GM12878 (cell line): ENCODE results near the gene SEPHS2. TPM values are rescaled to one million over a fixed set of nuclear protein-coding genes. Genes with fewer than 3 reads are reported as not detected.

ENCODE experiments used
- BRCA1 ChIP-seq: IDR thresholded peaks from 2 replicates; pipeline ENCODE4 v1.6.1; 2011; ENCODE audit warnings: low read depth, low read length, improper control_type of control experiment
- EED ChIP-seq: sonication (generic); IDR thresholded peaks from 2 replicates; pipeline ENCODE4 v1.6.1; 2016; ENCODE audit warnings: antibody characterized with exemption, low read depth
- FOXK2 ChIP-seq: fragments of 450-650 bp; IDR thresholded peaks from 2 replicates; pipeline ENCODE4 v1.6.1; 2017; ENCODE audit warnings: mild to moderate bottlenecking, moderate library complexity
- KAT2A ChIP-seq: conservative IDR thresholded peaks from 2 replicates; pipeline ENCODE4 v1.6.1; 2011; ENCODE audit warnings: low read depth, low read length; ENCODE audit not compliant: control insufficient read depth
- KDM1A ChIP-seq: fragments of 200-600 bp; sonication (generic); IDR thresholded peaks from 2 replicates; pipeline ENCODE4 v1.6.1; 2016; ENCODE audit warnings: borderline replicate concordance
- MTA2 ChIP-seq: fragments of 450-650 bp; IDR thresholded peaks from 2 replicates; pipeline ENCODE4 v1.6.1; 2016; ENCODE audit warnings: low read depth, mild to moderate bottlenecking, moderate library complexity
- SUZ12 ChIP-seq: fragments of 200-600 bp; sonication (generic); IDR thresholded peaks from one replicate; pipeline ENCODE4 v1.6.1; 2018; ENCODE audit warnings: antibody characterized with exemption, mild to moderate bottlenecking; ENCODE audit not compliant: unreplicated experiment
- ZNF207 ChIP-seq: fragments of 450-650 bp; IDR thresholded peaks from 2 replicates; pipeline ENCODE4 v1.6.1; 2014; ENCODE audit warnings: antibody characterized with exemption, mild to moderate bottlenecking, borderline replicate concordance
- polyA plus RNA-seq, 11 experiments: library from polyadenylated mRNA; depleted of rRNA in 4 of 11; unstranded in 6 of 11; stranded (reverse) in 5 of 11; fragments of >200 nt; fragmentation: Nextera tagmentation in 4 of 11; fragmentation: Illumina TruSeq in 1 of 11; extraction: Ambion mirVana in 4 of 11; extraction: Trizol in 1 of 11; gene quantifications; 1 replicate in 1 of 11; 2 replicates in 10 of 11; pipeline versions ENCODE4 v1.2.1 to v1.2.3, GENCODE V29; 2011 to 2016; ENCODE audit warnings: inconsistent platforms in 2 of 11, missing spikeins in 2 of 11, low read depth in 1 of 11
- total RNA-seq, 4 experiments: library from RNA; depleted of rRNA in 3 of 4; stranded (reverse); fragments of >200 nt in 3 of 4; fragmentation: Illumina TruSeq in 1 of 4; extraction: Trizol in 1 of 4; gene quantifications; 2 replicates each; pipeline versions ENCODE4 v1.2.1 to v1.2.3, GENCODE V29; 2013 to 2021
- TF ChIP-seq, protein P1 (sequence below): fragments of 450-650 bp; IDR thresholded peaks from 2 replicates; pipeline ENCODE4 v1.6.1; 2018; ENCODE audit warnings: mild to moderate bottlenecking, low read depth, moderate library complexity; ENCODE audit not compliant: partially characterized antibody
- TF ChIP-seq, protein P2 (sequence below): fragments of 450-650 bp; IDR thresholded peaks from 2 replicates; pipeline ENCODE4 v1.6.1; 2016; ENCODE audit warnings: mild to moderate bottlenecking, moderate library complexity, borderline replicate concordance
- TF ChIP-seq, protein P3 (sequence below): IDR thresholded peaks from 2 replicates; pipeline ENCODE4 v1.6.1; 2011; ENCODE audit warnings: borderline replicate concordance, low read depth, mild to moderate bottlenecking, moderate library complexity, low read length; ENCODE audit not compliant: insufficient read depth, poor library complexity, severe bottlenecking
- TF ChIP-seq, protein P4 (sequence below): fragments of 450-650 bp; formaldehyde crosslinking; IDR thresholded peaks from 2 replicates; pipeline ENCODE4 v1.5.0; 2022; ENCODE audit warnings: mild to moderate bottlenecking, missing genetic modification characterization
- TF ChIP-seq, protein P5 (sequence below): IDR thresholded peaks from 2 replicates; pipeline ENCODE4 v1.6.1; 2011; ENCODE audit warnings: mild to moderate bottlenecking, low read depth, low read length, moderate library complexity; ENCODE audit not compliant: insufficient replicate concordance

SEPHS2 gene
- total and polyA plus RNA-seq, 10 of the 15 experiments (the other 5 are each of a cell fraction or from before 2014, with no cell fraction given): 21.6 to 99.8 (median 72.9) TPM

DNA sequence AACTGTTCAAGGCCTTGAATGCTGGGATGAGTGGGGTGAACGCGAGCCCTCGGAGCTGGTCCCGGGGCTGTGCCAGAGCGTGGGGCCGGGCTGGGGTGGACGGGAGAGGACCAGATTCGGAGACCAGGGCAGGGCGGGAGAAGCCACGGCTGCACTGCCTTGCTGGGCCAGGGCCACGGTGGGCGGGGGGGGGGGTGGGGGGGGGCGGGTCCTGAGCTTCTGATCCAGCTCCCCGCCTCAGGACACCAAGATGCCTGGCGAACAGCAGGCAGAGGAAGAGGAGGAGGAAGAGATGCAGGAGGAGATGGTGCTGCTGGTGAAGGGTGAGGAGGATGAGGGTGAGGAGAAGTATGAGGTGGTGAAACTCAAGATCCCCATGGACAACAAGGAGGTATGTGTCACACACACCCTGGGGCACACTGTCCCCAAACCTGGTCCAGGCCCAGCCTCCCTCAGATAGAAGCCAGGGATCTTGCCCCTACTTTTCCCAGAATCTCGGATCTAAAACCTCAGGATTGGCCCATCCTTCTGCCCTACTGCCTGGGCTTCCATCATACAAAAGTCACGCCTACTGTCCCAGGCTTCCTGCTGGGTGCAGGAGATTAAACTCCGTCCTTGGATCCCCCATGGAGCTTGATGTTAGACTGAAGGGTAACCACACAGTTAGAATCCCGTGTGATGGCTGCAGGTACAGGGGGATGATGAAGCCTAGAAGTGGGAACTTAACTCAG lies 37.7 kb downstream of the SEPHS2 start (continued):
- TF ChIP-seq, protein P1, sequence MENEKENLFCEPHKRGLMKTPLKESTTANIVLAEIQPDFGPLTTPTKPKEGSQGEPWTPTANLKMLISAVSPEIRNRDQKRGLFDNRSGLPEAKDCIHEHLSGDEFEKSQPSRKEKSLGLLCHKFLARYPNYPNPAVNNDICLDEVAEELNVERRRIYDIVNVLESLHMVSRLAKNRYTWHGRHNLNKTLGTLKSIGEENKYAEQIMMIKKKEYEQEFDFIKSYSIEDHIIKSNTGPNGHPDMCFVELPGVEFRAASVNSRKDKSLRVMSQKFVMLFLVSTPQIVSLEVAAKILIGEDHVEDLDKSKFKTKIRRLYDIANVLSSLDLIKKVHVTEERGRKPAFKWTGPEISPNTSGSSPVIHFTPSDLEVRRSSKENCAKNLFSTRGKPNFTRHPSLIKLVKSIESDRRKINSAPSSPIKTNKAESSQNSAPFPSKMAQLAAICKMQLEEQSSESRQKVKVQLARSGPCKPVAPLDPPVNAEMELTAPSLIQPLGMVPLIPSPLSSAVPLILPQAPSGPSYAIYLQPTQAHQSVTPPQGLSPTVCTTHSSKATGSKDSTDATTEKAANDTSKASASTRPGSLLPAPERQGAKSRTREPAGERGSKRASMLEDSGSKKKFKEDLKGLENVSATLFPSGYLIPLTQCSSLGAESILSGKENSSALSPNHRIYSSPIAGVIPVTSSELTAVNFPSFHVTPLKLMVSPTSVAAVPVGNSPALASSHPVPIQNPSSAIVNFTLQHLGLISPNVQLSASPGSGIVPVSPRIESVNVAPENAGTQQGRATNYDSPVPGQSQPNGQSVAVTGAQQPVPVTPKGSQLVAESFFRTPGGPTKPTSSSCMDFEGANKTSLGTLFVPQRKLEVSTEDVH: no peak
- TF ChIP-seq MTA2: no peak
- TF ChIP-seq, protein P2, sequence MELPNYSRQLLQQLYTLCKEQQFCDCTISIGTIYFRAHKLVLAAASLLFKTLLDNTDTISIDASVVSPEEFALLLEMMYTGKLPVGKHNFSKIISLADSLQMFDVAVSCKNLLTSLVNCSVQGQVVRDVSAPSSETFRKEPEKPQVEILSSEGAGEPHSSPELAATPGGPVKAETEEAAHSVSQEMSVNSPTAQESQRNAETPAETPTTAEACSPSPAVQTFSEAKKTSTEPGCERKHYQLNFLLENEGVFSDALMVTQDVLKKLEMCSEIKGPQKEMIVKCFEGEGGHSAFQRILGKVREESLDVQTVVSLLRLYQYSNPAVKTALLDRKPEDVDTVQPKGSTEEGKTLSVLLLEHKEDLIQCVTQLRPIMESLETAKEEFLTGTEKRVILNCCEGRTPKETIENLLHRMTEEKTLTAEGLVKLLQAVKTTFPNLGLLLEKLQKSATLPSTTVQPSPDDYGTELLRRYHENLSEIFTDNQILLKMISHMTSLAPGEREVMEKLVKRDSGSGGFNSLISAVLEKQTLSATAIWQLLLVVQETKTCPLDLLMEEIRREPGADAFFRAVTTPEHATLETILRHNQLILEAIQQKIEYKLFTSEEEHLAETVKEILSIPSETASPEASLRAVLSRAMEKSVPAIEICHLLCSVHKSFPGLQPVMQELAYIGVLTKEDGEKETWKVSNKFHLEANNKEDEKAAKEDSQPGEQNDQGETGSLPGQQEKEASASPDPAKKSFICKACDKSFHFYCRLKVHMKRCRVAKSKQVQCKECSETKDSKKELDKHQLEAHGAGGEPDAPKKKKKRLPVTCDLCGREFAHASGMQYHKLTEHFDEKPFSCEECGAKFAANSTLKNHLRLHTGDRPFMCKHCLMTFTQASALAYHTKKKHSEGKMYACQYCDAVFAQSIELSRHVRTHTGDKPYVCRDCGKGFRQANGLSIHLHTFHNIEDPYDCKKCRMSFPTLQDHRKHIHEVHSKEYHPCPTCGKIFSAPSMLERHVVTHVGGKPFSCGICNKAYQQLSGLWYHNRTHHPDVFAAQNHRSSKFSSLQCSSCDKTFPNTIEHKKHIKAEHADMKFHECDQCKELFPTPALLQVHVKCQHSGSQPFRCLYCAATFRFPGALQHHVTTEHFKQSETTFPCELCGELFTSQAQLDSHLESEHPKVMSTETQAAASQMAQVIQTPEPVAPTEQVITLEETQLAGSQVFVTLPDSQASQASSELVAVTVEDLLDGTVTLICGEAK: no peak
- no peak for TF ChIP-seq ZNF207
- TF ChIP-seq, protein P3, sequence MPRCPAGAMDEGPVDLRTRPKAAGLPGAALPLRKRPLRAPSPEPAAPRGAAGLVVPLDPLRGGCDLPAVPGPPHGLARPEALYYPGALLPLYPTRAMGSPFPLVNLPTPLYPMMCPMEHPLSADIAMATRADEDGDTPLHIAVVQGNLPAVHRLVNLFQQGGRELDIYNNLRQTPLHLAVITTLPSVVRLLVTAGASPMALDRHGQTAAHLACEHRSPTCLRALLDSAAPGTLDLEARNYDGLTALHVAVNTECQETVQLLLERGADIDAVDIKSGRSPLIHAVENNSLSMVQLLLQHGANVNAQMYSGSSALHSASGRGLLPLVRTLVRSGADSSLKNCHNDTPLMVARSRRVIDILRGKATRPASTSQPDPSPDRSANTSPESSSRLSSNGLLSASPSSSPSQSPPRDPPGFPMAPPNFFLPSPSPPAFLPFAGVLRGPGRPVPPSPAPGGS: no peak
- no peak for TF ChIP-seq SUZ12
- TF ChIP-seq EED: no peak
- no peak for TF ChIP-seq KDM1A
- TF ChIP-seq FOXK2: no peak
- TF ChIP-seq BRCA1: no peak
- TF ChIP-seq, protein P4, sequence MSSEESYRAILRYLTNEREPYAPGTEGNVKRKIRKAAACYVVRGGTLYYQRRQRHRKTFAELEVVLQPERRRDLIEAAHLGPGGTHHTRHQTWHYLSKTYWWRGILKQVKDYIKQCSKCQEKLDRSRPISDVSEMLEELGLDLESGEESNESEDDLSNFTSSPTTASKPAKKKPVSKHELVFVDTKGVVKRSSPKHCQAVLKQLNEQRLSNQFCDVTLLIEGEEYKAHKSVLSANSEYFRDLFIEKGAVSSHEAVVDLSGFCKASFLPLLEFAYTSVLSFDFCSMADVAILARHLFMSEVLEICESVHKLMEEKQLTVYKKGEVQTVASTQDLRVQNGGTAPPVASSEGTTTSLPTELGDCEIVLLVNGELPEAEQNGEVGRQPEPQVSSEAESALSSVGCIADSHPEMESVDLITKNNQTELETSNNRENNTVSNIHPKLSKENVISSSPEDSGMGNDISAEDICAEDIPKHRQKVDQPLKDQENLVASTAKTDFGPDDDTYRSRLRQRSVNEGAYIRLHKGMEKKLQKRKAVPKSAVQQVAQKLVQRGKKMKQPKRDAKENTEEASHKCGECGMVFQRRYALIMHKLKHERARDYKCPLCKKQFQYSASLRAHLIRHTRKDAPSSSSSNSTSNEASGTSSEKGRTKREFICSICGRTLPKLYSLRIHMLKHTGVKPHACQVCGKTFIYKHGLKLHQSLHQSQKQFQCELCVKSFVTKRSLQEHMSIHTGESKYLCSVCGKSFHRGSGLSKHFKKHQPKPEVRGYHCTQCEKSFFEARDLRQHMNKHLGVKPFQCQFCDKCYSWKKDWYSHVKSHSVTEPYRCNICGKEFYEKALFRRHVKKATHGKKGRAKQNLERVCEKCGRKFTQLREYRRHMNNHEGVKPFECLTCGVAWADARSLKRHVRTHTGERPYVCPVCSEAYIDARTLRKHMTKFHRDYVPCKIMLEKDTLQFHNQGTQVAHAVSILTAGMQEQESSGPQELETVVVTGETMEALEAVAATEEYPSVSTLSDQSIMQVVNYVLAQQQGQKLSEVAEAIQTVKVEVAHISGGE (CRISPR knock-in tag): no peak
- TF ChIP-seq, protein P5, sequence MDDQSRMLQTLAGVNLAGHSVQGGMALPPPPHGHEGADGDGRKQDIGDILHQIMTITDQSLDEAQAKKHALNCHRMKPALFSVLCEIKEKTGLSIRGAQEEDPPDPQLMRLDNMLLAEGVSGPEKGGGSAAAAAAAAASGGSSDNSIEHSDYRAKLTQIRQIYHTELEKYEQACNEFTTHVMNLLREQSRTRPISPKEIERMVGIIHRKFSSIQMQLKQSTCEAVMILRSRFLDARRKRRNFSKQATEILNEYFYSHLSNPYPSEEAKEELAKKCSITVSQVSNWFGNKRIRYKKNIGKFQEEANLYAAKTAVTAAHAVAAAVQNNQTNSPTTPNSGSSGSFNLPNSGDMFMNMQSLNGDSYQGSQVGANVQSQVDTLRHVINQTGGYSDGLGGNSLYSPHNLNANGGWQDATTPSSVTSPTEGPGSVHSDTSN: no peak
- TF ChIP-seq KAT2A: no peak
